VCaP (cell line): Measurements from ENCODE around the gene TTC16.
A peak's percentile ranks its signal among the peaks of the same experiment; 100 is the strongest.

Experiments used
- H3K27ac ChIP-seq: fragments of 450-650 bp; 2 replicates; pipeline ENCODE4 v1.5.1; 2017
- CTCF ChIP-seq: fragments of 450-650 bp; conservative IDR thresholded peaks from 2 replicates; pipeline ENCODE4 v1.5.1; 2017; ENCODE audit warnings: mild to moderate bottlenecking, moderate library complexity

The TTC16 gene

GRCh38 chr9:127715470-127716337, at the start of gene TTC16, which contains the start of gene PTRH1:
Gene TTC16, plus strand, starts transcription at chr9:127716079. Its CDS starts 67 bp downstream, at chr9:127716146.
Gene PTRH1, minus strand, starts transcription at chr9:127715663. Its CDS starts 24 bp downstream, at chr9:127715639.
- TF ChIP-seq CTCF: no peak
- peak within 1 kb of the TSS; percentile 54; the same call in 1 of the 2 replicates for H3K27ac ChIP-seq

- no peak for TF ChIP-seq CTCF
- H3K27ac ChIP-seq: peak overlapping the region; percentile 48
Observed at GRCh38 chr9:127667127-127667844, 48.6 kb upstream of the TTC16 start.

GRCh38 chr9:127667906-127668305, 48.0 kb upstream of the TTC16 start:
- peak overlapping the region; percentile 48 for H3K27ac ChIP-seq
- no peak for TF ChIP-seq CTCF

GRCh38 chr9:127673234-127673633, 42.6 kb upstream of the TTC16 start:
- no peak for TF ChIP-seq CTCF
- H3K27ac ChIP-seq: no peak overlapping the region

GRCh38 chr9:127676638-127677037, 39.2 kb upstream of the TTC16 start:
- no peak overlapping the region for H3K27ac ChIP-seq
- TF ChIP-seq CTCF: no peak

GRCh38 chr9:127679506-127679905, 36.4 kb upstream of the TTC16 start:
- no peak for TF ChIP-seq CTCF
- no peak overlapping the region for H3K27ac ChIP-seq

- no peak overlapping the region for H3K27ac ChIP-seq
- no peak for TF ChIP-seq CTCF
Observed at GRCh38 chr9:127680226-127680625, 35.7 kb upstream of the TTC16 start.
